Myocyte (in vitro differentiated cells): ENCODE measurements around the gene GNRHR. TPM values are rescaled to one million over a fixed set of nuclear protein-coding genes. Genes with fewer than 3 reads are reported as not detected.

Experiments
- DNase-seq: peaks from one replicate; pipeline ENCODE4 v3.0.0-alpha.2; 2012; ENCODE audit warnings: low read depth
- total RNA-seq: library from RNA; depleted of rRNA; stranded (reverse); fragments of >200 nt; gene quantifications from 2 replicates; pipeline ENCODE4 v1.2.3, GENCODE V29; 2014

The GNRHR gene
- total RNA-seq, 1 donor from 2014 or later, result not detected

- DNase-seq, result peak; percentile 97
Measured at GRCh38 chr4:67700738-67701516, 53.3 kb downstream of the GNRHR start, which contains the start of gene UBA6. Gene UBA6 (minus strand): TSS chr4:67701155. CDS start chr4:67701119, 36 bp downstream.

GRCh38 chr4:67700116-67700737 is 54.0 kb downstream of the GNRHR start:
- peak; percentile 14 for DNase-seq

GRCh38 chr4:67699603-67700002 is 54.6 kb downstream of the GNRHR start:
- DNase-seq, result no peak

- DNase-seq, result no peak
Measured at GRCh38 chr4:67697860-67698687, 56.1 kb downstream of the GNRHR start.

GRCh38 chr4:67696061-67696460 is 58.1 kb downstream of the GNRHR start:
- no peak for DNase-seq

- DNase-seq, result no peak
Measured at GRCh38 chr4:67694662-67695061, 59.5 kb downstream of the GNRHR start.

- DNase-seq, result peak; percentile 13
Measured at GRCh38 chr4:67691328-67691727, 62.9 kb downstream of the GNRHR start.

Other genes with a start within 250 kb of the GNRHR start
- 11.1 and 12.2 TPM in 2 replicates for gene CENPC, start 208.9 kb downstream of the GNRHR start, total RNA-seq
- not detected in 2 replicates for gene STAP1, start 195.7 kb downstream of the GNRHR start, total RNA-seq
- gene UBA6, start 53.2 kb downstream of the GNRHR start, total RNA-seq, result 80.1 and 140 TPM in 2 replicates
- gene TMPRSS11D, start 129.6 kb upstream of the GNRHR start, total RNA-seq, result not detected in 2 replicates
- gene TMPRSS11A, start 209.1 kb upstream of the GNRHR start, total RNA-seq, result not detected in 2 replicates